Osteoblast (primary cell): ENCODE data around the gene TRIM58. TPM values are rescaled to one million over a fixed set of nuclear protein-coding genes. Genes with fewer than 3 reads are reported as not detected.

Experiments
- DNase-seq: peaks from one replicate; pipeline ENCODE4 v3.0.0; 2011; ENCODE audit warnings: low spot score, mixed read lengths; ENCODE audit not compliant: insufficient read length; ENCODE audit errors: missing footprints
- H2AFZ ChIP-seq: 2 replicates; pipeline ENCODE4 v1.6.0; 2011; ENCODE audit warnings: mild to moderate bottlenecking, low read length
- H3K27ac ChIP-seq: 2 replicates; pipeline ENCODE4 v1.5.1; 2011; ENCODE audit warnings: mild to moderate bottlenecking, low read depth, low read length, moderate library complexity
- H3K27me3 ChIP-seq: 2 replicates; pipeline ENCODE4 v1.6.0; 2012; ENCODE audit warnings: mild to moderate bottlenecking, control low read depth, inconsistent platforms, low read length, moderate library complexity; ENCODE audit not compliant: insufficient read depth
- H3K36me3 ChIP-seq: 2 replicates; pipeline ENCODE4 v1.5.1; 2011; ENCODE audit warnings: mild to moderate bottlenecking, low read length, control low read depth, moderate library complexity; ENCODE audit not compliant: insufficient read depth
- H3K4me1 ChIP-seq: 2 replicates; pipeline ENCODE4 v1.5.1; 2011; ENCODE audit warnings: mild to moderate bottlenecking, low read length, control low read depth, moderate library complexity; ENCODE audit not compliant: insufficient read depth
- H3K4me2 ChIP-seq: 2 replicates; pipeline ENCODE4 v1.6.0; 2011; ENCODE audit warnings: mild to moderate bottlenecking, low read length; ENCODE audit not compliant: insufficient read depth
- H3K4me3 ChIP-seq: fragments of 200-600 bp; sonication (generic); 3 replicates; pipeline ENCODE4 v1.5.1; 2012; ENCODE audit warnings: mild to moderate bottlenecking, low read length, inconsistent platforms; ENCODE audit not compliant: insufficient read depth
- H3K79me2 ChIP-seq: 2 replicates; pipeline ENCODE4 v1.6.0; 2012; ENCODE audit warnings: mild to moderate bottlenecking, low read length, control low read depth, inconsistent platforms; ENCODE audit not compliant: insufficient read depth
- H3K9me3 ChIP-seq: 2 replicates; pipeline ENCODE4 v1.5.1; 2011; ENCODE audit warnings: low read depth, low read length, control low read depth
- H4K20me1 ChIP-seq: 2 replicates; pipeline ENCODE4 v1.6.0; 2012; ENCODE audit warnings: mild to moderate bottlenecking, low read length, control low read depth; ENCODE audit not compliant: insufficient read depth
- total RNA-seq: library from RNA; depleted of rRNA; stranded (reverse); fragments of >200 nt; gene quantifications from 2 replicates; pipeline ENCODE4 v1.2.3, GENCODE V29; 2012
- TF ChIP-seq, protein P1 (sequence below): IDR thresholded peaks from 2 replicates; pipeline ENCODE4 v1.5.1; 2011; ENCODE audit warnings: mild to moderate bottlenecking, low read depth, low read length, moderate library complexity; ENCODE audit errors: extremely low read depth

Gene TRIM58
- total RNA-seq, 1 donor: 0.36 TPM

GRCh38 chr1:247919952-247920351, 63.0 kb downstream of the TRIM58 start, which contains the start of gene OR2T8:
Gene OR2T8 (plus strand): TSS chr1:247920252. CDS start chr1:247921018, 766 bp downstream.
- Histone ChIP-seq H4K20me1 (no peaks in the 10 kb centered on the region), H3K4me3 (no peak within 1 kb of the TSS), H2AFZ (no peak within 1 kb of the TSS), H3K27ac (no peak within 1 kb of the TSS), H3K79me2 (no peaks in the 10 kb centered on the region), H3K36me3 (no peaks in the 10 kb centered on the region), H3K27me3 (no peaks in the 10 kb centered on the region), H3K4me2 (no peak within 1 kb of the TSS), H3K4me1 (no peaks in the 10 kb centered on the region), H3K9me3 (peaks cover 3% of the 10 kb centered on the region)
- TF ChIP-seq, protein P1, sequence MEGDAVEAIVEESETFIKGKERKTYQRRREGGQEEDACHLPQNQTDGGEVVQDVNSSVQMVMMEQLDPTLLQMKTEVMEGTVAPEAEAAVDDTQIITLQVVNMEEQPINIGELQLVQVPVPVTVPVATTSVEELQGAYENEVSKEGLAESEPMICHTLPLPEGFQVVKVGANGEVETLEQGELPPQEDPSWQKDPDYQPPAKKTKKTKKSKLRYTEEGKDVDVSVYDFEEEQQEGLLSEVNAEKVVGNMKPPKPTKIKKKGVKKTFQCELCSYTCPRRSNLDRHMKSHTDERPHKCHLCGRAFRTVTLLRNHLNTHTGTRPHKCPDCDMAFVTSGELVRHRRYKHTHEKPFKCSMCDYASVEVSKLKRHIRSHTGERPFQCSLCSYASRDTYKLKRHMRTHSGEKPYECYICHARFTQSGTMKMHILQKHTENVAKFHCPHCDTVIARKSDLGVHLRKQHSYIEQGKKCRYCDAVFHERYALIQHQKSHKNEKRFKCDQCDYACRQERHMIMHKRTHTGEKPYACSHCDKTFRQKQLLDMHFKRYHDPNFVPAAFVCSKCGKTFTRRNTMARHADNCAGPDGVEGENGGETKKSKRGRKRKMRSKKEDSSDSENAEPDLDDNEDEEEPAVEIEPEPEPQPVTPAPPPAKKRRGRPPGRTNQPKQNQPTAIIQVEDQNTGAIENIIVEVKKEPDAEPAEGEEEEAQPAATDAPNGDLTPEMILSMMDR: no peak
- no peak for DNase-seq

GRCh38 chr1:247923941-247924340, 67.0 kb downstream of the TRIM58 start:
- Histone ChIP-seq H2AFZ (no peak overlapping the region), H3K36me3 (no peaks in the 10 kb centered on the region), H3K9me3 (no peaks in the 10 kb centered on the region), H3K4me2 (no peak overlapping the region), H3K4me1 (no peaks in the 10 kb centered on the region), H3K27me3 (no peaks in the 10 kb centered on the region), H3K4me3 (no peak overlapping the region), H3K27ac (no peak overlapping the region), H3K79me2 (no peaks in the 10 kb centered on the region), H4K20me1 (no peaks in the 10 kb centered on the region)
- TF ChIP-seq, protein P1: no peak
- DNase-seq: no peak

DNA sequence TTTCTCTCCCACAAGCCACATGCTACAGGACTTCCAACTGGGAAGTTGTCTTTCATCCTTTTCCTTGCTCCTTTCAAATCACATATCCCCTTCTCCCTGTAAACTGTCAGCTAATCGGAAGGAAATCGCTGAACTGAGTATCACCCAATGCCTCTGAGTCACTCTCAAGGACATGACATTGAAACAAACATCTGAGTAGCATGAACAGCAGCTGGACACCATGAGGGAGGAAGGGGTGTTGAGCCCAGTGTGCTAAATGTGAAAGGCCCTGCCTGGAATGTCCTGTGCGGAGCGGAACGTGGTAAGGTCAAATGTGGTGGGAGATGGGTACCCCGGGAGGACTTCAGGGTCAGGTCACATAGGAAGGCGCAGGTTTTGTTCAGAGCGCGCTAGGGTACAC, 67.9 kb downstream of the TRIM58 start, which contains the start of gene OR2AJ1:
TSS of gene OR2AJ1 (plus strand) at position 22 of the 400 bp plus-strand sequence. CDS start 8,880 bp downstream, outside the sequence.
- TF ChIP-seq, protein P1: no peak
- Histone ChIP-seq H3K36me3 (no peaks in the 10 kb centered on the region), H3K4me3 (no peak within 1 kb of the TSS), H3K4me2 (no peak within 1 kb of the TSS), H3K27me3 (no peaks in the 10 kb centered on the region), H2AFZ (no peak within 1 kb of the TSS), H3K79me2 (no peaks in the 10 kb centered on the region), H3K4me1 (no peaks in the 10 kb centered on the region), H3K27ac (no peak within 1 kb of the TSS), H4K20me1 (no peaks in the 10 kb centered on the region), H3K9me3 (no peaks in the 10 kb centered on the region)
- no peak for DNase-seq

Other genes with a start within 250 kb of the TRIM58 start
- not detected in 2 replicates for gene OR13G1, start 177.4 kb upstream of the TRIM58 start, total RNA-seq
- not detected in 2 replicates for gene OR6F1, start 140.5 kb upstream of the TRIM58 start, total RNA-seq
- gene OR14K1, start 118.6 kb upstream of the TRIM58 start, total RNA-seq: 0.36 TPM in 1 of 2 replicates, not detected in the other
- not detected in 2 replicates for gene OR14A2, start 109.0 kb upstream of the TRIM58 start, total RNA-seq
- not detected in 2 replicates for gene OR1C1, start 96.6 kb upstream of the TRIM58 start, total RNA-seq
- not detected in 2 replicates for gene OR14A16, start 33.1 kb upstream of the TRIM58 start, total RNA-seq
- gene OR11L1, start 15.3 kb upstream of the TRIM58 start, total RNA-seq: not detected in 2 replicates
- 1.1 TPM in 1 of 2 replicates, not detected in the other for gene OR2W3, start 38.4 kb downstream of the TRIM58 start, total RNA-seq
- gene OR2T8, start 63.1 kb downstream of the TRIM58 start, total RNA-seq: not detected in 2 replicates
- not detected in 2 replicates for gene OR2AJ1, start 67.7 kb downstream of the TRIM58 start, total RNA-seq
- gene OR2L8, start 91.7 kb downstream of the TRIM58 start, total RNA-seq: not detected in 2 replicates
- not detected in 2 replicates for gene OR2AK2, start 108.0 kb downstream of the TRIM58 start, total RNA-seq
- not detected in 2 replicates for gene OR2L5, start 156.5 kb downstream of the TRIM58 start, total RNA-seq
- gene OR2L2, start 172.9 kb downstream of the TRIM58 start, total RNA-seq: under 0.01 TPM in 2 replicates
- under 0.01 TPM in 1 of 2 replicates, not detected in the other for gene OR2L3, start 189.6 kb downstream of the TRIM58 start, total RNA-seq
- gene OR2L13, start 238.0 kb downstream of the TRIM58 start, total RNA-seq: under 0.01 TPM in 1 of 2 replicates, not detected in the other